Natural killer cell treated with Interleukin-12 subunit alpha and Interleukin-12 subunit beta and Interleukin-15 and Interleukin-18, amount 100 ng/mL, for 72 hours (primary cell): ENCODE measurements around the gene PWP1. TPM values are rescaled to one million over a fixed set of nuclear protein-coding genes. Genes with fewer than 3 reads are reported as not detected.
A peak's percentile ranks its signal among the peaks of the same experiment; 100 is the strongest.

Source experiments
- ATAC-seq, 2 donors: fragments of 150-1000 bp; cut with Tn5 transposase in 1 of 2; sonication (Bioruptor Pico), chemical (Tn5 transposase) in 1 of 2; 2 replicates each; pipeline ENCODE4 v1.10.0; 2021
- DNase-seq: peaks from one replicate; pipeline ENCODE4 v3.0.0; 2022; ENCODE audit warnings: low spot score
- H3K27ac Mint-ChIP-seq, 2 donors: 1 replicate in 1 of 2; 2 replicates in 1 of 2; pipeline ENCODE4 v1.8.0; 2022; ENCODE audit warnings: mixed read lengths in 2 of 2, mild to moderate bottlenecking in 1 of 2, moderate library complexity in 1 of 2
- H3K27me3 Mint-ChIP-seq, 2 donors: 1 replicate in 1 of 2; 2 replicates in 1 of 2; pipeline ENCODE4 v1.8.0; 2022; ENCODE audit warnings: mixed read lengths in 2 of 2
- H3K36me3 Mint-ChIP-seq: one replicate; pipeline ENCODE4 v1.8.0; 2022; ENCODE audit warnings: mixed read lengths
- H3K4me1 Mint-ChIP-seq, 2 donors: 1 replicate in 1 of 2; 2 replicates in 1 of 2; pipeline ENCODE4 v1.8.0; 2022; ENCODE audit warnings: low read depth in 2 of 2, mixed read lengths in 2 of 2, mild to moderate bottlenecking in 1 of 2
- H3K4me3 Mint-ChIP-seq: one replicate; pipeline ENCODE4 v1.8.0; 2022; ENCODE audit warnings: mixed read lengths
- H3K9me3 Mint-ChIP-seq: 2 replicates; pipeline ENCODE4 v1.8.0; 2022; ENCODE audit warnings: mixed read lengths
- total RNA-seq, 2 donors: library from RNA; stranded (reverse); gene quantifications; one replicate each; pipeline ENCODE4 v1.2.3, GENCODE V29; 2022

The PWP1 gene
- total RNA-seq, 2 donors from 2014 or later, result 47.4 to 56.8 TPM

GRCh38 chr12:107657621-107658020, 28.0 kb upstream of the PWP1 start:
- Mint-ChIP-seq H3K9me3 (no peaks in the 10 kb centered on the region), H3K36me3 (no peaks in the 10 kb centered on the region), H3K4me3 (no peak overlapping the region), H3K4me1 (peaks cover 0 to 2% of the 10 kb centered on the region in 2 donors), H3K27me3 (no peaks in the 10 kb centered on the region), H3K27ac (no peak overlapping the region)
- DNase-seq (no peak), ATAC-seq (no peak)

GRCh38 chr12:107660235-107660634, 25.4 kb upstream of the PWP1 start:
- Mint-ChIP-seq H3K4me3 (no peak overlapping the region), H3K27ac (no peak overlapping the region), H3K36me3 (no peaks in the 10 kb centered on the region), H3K27me3 (peaks cover 0 to under 1% of the 10 kb centered on the region in 2 donors), H3K9me3 (no peaks in the 10 kb centered on the region), H3K4me1 (peaks cover 3 to 9% of the 10 kb centered on the region in 2 donors)
- ATAC-seq, result no peak
- no peak for DNase-seq

- DNase-seq (no peak), ATAC-seq (no peak)
- Mint-ChIP-seq H3K4me1 (peaks cover 3 to 9% of the 10 kb centered on the region in 2 donors), H3K4me3 (no peak overlapping the region), H3K36me3 (no peaks in the 10 kb centered on the region), H3K27me3 (peaks cover 5 to 7% of the 10 kb centered on the region in 2 donors), H3K27ac (no peak overlapping the region), H3K9me3 (no peaks in the 10 kb centered on the region)
These were observed 24.7 kb upstream of the PWP1 start for GRCh38 chr12:107660861-107661415.

- H3K27ac Mint-ChIP-seq, result no peak overlapping the region
- H3K4me1 Mint-ChIP-seq, result peaks cover 3 to 9% of the 10 kb centered on the region in 2 donors
- no peak for ATAC-seq
- DNase-seq, result no peak
- no peaks in the 10 kb centered on the region for H3K9me3 Mint-ChIP-seq
- no peak overlapping the region for H3K4me3 Mint-ChIP-seq
- peaks cover 7 to 16% of the 10 kb centered on the region in 2 donors for H3K27me3 Mint-ChIP-seq
- no peaks in the 10 kb centered on the region for H3K36me3 Mint-ChIP-seq
These were observed 23.8 kb upstream of the PWP1 start for GRCh38 chr12:107661830-107662229.

- Mint-ChIP-seq H3K36me3 (no peaks in the 10 kb centered on the region), H3K27me3 (peaks cover 10 to 21% of the 10 kb centered on the region in 2 donors), H3K4me3 (no peak overlapping the region), H3K27ac (no peak overlapping the region), H3K4me1 (peaks cover 3 to 9% of the 10 kb centered on the region in 2 donors), H3K9me3 (no peaks in the 10 kb centered on the region)
- ATAC-seq, result no peak
- no peak for DNase-seq
These were observed 23.1 kb upstream of the PWP1 start for GRCh38 chr12:107662484-107662883.

GRCh38 chr12:107663277-107663676, 22.3 kb upstream of the PWP1 start:
- no peaks in the 10 kb centered on the region for H3K9me3 Mint-ChIP-seq
- ATAC-seq (peak in 1 of 2 donors; percentile 56), DNase-seq (no peak)
- H3K27me3 Mint-ChIP-seq, result peaks cover 11 to 29% of the 10 kb centered on the region in 2 donors
- peaks cover 3 to 9% of the 10 kb centered on the region in 2 donors for H3K4me1 Mint-ChIP-seq
- H3K4me3 Mint-ChIP-seq, result no peak overlapping the region
- H3K27ac Mint-ChIP-seq, result no peak overlapping the region
- no peaks in the 10 kb centered on the region for H3K36me3 Mint-ChIP-seq

- DNase-seq, result no peak
- Mint-ChIP-seq H3K36me3 (no peaks in the 10 kb centered on the region), H3K27ac (no peak overlapping the region), H3K4me1 (peaks cover 7 to 13% of the 10 kb centered on the region in 2 donors), H3K4me3 (no peak overlapping the region), H3K9me3 (no peaks in the 10 kb centered on the region), H3K27me3 (peaks cover 20 to 46% of the 10 kb centered on the region in 2 donors)
- ATAC-seq, result no peak
These were observed 19.6 kb upstream of the PWP1 start for GRCh38 chr12:107666009-107666408.

- ATAC-seq, result no peak
- no peaks in the 10 kb centered on the region for H3K9me3 Mint-ChIP-seq
- H3K4me1 Mint-ChIP-seq, result peaks cover 7 to 16% of the 10 kb centered on the region in 2 donors
- no peak for DNase-seq
- no peak overlapping the region for H3K4me3 Mint-ChIP-seq
- H3K27ac Mint-ChIP-seq, result no peak overlapping the region
- H3K27me3 Mint-ChIP-seq, result peaks cover 22 to 46% of the 10 kb centered on the region in 2 donors
- H3K36me3 Mint-ChIP-seq, result no peaks in the 10 kb centered on the region
These were observed 18.1 kb upstream of the PWP1 start for GRCh38 chr12:107667464-107667863.

- ATAC-seq (no peak), DNase-seq (no peak)
- Mint-ChIP-seq H3K4me1 (peaks cover 5 to 9% of the 10 kb centered on the region in 2 donors), H3K36me3 (no peaks in the 10 kb centered on the region), H3K27ac (no peak overlapping the region), H3K4me3 (no peak overlapping the region), H3K27me3 (peaks cover 22 to 46% of the 10 kb centered on the region in 2 donors), H3K9me3 (no peaks in the 10 kb centered on the region)
These were observed 17.1 kb upstream of the PWP1 start for GRCh38 chr12:107668320-107669098.

GRCh38 chr12:107669946-107670345, 15.7 kb upstream of the PWP1 start:
- Mint-ChIP-seq H3K36me3 (no peaks in the 10 kb centered on the region), H3K4me3 (no peak overlapping the region), H3K27me3 (peaks cover 22 to 46% of the 10 kb centered on the region in 2 donors)

GRCh38 chr12:107670999-107671643, 14.5 kb upstream of the PWP1 start:
- DNase-seq, result no peak
- H3K27me3 Mint-ChIP-seq, result peaks cover 18 to 37% of the 10 kb centered on the region in 2 donors
- no peaks in the 10 kb centered on the region for H3K9me3 Mint-ChIP-seq
- no peak overlapping the region for H3K27ac Mint-ChIP-seq
- peak; percentile 69 for ATAC-seq
- no peaks in the 10 kb centered on the region for H3K36me3 Mint-ChIP-seq
- no peak overlapping the region for H3K4me3 Mint-ChIP-seq
- H3K4me1 Mint-ChIP-seq, result peaks cover 4 to 7% of the 10 kb centered on the region in 2 donors

More at GRCh38 chr12:107669946-107670345, 15.7 kb upstream of the PWP1 start:
- ATAC-seq (no peak), DNase-seq (no peak)
- Mint-ChIP-seq H3K27ac (no peak overlapping the region), H3K4me1 (peaks cover 4 to 7% of the 10 kb centered on the region in 2 donors), H3K9me3 (no peaks in the 10 kb centered on the region)

- ATAC-seq (no peak), DNase-seq (no peak)
- H3K27me3 Mint-ChIP-seq, result peaks cover 16 to 21% of the 10 kb centered on the region in 2 donors
- no peak overlapping the region for H3K27ac Mint-ChIP-seq
- H3K4me1 Mint-ChIP-seq, result no peaks in the 10 kb centered on the region
- H3K4me3 Mint-ChIP-seq, result no peak overlapping the region
- no peaks in the 10 kb centered on the region for H3K36me3 Mint-ChIP-seq
- no peaks in the 10 kb centered on the region for H3K9me3 Mint-ChIP-seq
These were observed 7.9 kb upstream of the PWP1 start for GRCh38 chr12:107677671-107678070.

- Mint-ChIP-seq H3K27ac (no peak overlapping the region), H3K9me3 (no peaks in the 10 kb centered on the region), H3K4me1 (peaks cover 0 to under 1% of the 10 kb centered on the region in 2 donors), H3K4me3 (no peak overlapping the region), H3K36me3 (no peaks in the 10 kb centered on the region), H3K27me3 (peaks cover 16 to 21% of the 10 kb centered on the region in 2 donors)
- ATAC-seq, result no peak
- DNase-seq, result no peak
These were observed 6.3 kb upstream of the PWP1 start for GRCh38 chr12:107679336-107679735.

- peaks cover 16 to 21% of the 10 kb centered on the region in 2 donors for H3K4me1 Mint-ChIP-seq
- no peaks in the 10 kb centered on the region for H3K9me3 Mint-ChIP-seq
- H3K36me3 Mint-ChIP-seq, result no peaks in the 10 kb centered on the region
- DNase-seq, result no peak
- H3K27ac Mint-ChIP-seq, result no peak overlapping the region
- no peak for ATAC-seq
- peaks cover 16 to 21% of the 10 kb centered on the region in 2 donors for H3K27me3 Mint-ChIP-seq
- H3K4me3 Mint-ChIP-seq, result no peak overlapping the region
These were observed 4.2 kb upstream of the PWP1 start for GRCh38 chr12:107681455-107681835.
